Inferior parietal cortex (tissue), 1 donor: Measurements from ENCODE around the gene ARMC8.
"Not testable (repeated sequence)": the region's sequence is repeated elsewhere in the genome, so short reads cannot be mapped to it uniquely, and the experiment has no call there.

ENCODE experiments used
- DNase-seq: peaks from one replicate; pipeline ENCODE4 v3.0.0-alpha.2; 2016; ENCODE audit errors: extremely low spot score

ARMC8 gene, protein sequence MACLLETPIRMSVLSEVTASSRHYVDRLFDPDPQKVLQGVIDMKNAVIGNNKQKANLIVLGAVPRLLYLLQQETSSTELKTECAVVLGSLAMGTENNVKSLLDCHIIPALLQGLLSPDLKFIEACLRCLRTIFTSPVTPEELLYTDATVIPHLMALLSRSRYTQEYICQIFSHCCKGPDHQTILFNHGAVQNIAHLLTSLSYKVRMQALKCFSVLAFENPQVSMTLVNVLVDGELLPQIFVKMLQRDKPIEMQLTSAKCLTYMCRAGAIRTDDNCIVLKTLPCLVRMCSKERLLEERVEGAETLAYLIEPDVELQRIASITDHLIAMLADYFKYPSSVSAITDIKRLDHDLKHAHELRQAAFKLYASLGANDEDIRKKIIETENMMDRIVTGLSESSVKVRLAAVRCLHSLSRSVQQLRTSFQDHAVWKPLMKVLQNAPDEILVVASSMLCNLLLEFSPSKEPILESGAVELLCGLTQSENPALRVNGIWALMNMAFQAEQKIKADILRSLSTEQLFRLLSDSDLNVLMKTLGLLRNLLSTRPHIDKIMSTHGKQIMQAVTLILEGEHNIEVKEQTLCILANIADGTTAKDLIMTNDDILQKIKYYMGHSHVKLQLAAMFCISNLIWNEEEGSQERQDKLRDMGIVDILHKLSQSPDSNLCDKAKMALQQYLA

DNA sequence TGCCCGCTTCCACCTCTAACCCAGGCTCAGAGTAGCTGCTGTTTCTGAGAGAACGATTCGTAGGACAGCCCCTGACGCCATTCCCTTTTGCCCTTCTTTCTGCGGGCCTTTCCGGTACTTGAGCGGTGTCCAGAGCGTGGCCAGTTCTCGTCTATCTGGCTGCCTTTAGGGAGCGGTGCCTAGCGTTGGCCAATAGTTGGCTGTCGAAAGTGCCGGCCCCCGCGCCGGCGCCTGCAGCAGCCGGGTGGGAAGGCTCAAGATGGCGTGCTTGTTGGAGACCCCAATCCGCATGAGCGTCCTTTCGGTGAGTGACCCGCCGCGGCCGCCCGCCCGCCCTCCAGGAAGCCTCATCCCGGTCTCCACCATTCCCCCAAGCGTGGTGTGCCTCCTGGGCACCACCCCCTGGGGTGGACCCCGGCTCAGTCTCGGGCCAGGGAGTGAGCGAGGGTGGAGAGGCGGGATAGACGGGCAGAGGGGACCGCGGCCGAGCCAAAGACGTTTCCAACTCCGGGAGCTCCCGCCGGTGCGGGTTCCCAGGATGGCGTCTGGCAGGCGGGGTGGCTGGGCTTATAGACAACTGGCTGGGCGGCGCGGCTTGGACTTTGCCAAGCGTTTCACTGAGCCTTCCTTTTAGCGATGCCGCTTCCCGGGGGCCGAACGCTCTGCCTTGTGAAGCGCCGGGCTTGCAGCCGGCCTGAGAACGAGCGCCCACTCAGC lies at the start of gene ARMC8:
ARMC8 (plus strand) TSS at position 6 of the 717 bp plus-strand sequence; CDS start at position 260, 254 bp downstream.
- DNase-seq = peak; percentile 17

DNA sequence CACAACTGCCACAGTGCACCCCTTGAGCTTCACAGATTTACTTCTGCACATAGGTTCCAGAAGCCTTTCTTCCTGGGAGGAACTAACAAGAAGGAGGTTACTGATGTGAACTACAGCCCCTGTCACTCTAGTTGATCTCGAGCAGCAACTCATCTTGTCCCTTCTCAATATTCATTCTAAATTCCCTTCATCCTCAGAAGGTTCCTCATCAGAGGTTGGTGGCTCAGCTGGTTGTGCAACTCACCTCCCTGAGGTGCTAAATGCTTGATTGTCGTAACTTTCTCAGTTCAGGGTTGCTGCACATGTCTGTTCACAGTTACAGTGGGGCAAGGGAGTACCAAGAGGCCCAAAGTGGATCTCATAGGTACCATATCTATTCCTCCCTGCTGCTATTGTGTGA lies 49.2 kb upstream of the ARMC8 start:
- no peak for DNase-seq

DNA sequence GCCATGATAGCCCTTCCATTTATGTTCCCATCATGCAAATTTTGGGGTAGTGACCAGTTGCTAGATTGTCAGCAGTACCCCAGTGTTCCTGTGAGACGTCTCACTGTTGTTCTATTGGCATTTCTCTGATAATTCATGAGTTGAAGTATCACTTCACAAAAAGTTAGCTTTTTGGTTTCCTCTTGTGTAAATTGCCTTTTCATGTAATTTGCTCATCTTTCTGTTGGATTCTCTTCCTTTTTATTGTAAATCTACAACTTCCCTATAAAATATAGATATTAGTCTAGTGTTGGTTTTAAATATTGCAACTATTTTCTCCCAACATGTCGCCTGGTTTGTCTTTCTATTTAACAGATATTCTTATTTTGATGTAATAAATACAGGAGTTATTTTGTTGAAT lies 47.4 kb upstream of the ARMC8 start:
- DNase-seq = no peak

DNA sequence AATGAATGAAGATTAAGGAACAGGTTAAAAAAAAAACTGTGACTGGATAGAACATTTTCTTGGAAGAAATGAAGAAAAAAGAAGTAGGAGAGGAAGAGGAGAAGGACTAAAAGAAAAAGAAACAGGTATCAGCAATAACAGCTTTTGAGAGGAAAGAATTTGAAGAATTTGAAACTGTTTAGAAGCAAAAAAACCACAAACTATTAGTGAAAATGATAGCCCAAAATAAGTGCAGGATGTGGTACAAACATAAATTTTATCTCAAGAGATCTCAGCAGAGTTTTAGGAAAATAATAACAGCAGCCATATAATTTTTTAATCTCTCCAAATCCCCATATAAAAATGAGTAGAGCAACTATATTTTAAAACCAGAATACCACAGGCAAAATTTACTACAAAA lies 46.2 kb upstream of the ARMC8 start:
- no peak for DNase-seq

DNA sequence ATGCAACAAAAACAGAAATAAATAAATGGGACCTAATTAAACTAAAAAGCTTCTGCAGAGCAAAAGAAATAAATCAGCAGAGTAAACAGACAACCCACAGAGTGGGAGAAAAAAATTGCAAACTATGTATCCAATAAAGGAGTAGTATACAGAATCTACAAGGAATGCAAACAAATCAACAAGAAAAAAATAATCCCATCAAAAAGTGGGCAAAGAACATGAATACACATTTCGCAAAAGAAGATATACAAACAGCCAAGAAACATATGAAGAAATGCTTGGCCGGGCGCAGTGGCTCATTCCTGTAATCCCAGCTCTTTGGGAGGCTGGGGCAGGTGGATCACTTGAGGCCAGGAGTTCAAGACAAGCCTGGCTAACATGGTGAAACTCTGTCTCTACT lies 44.9 kb upstream of the ARMC8 start:
- not testable (repeated sequence) for DNase-seq

DNA sequence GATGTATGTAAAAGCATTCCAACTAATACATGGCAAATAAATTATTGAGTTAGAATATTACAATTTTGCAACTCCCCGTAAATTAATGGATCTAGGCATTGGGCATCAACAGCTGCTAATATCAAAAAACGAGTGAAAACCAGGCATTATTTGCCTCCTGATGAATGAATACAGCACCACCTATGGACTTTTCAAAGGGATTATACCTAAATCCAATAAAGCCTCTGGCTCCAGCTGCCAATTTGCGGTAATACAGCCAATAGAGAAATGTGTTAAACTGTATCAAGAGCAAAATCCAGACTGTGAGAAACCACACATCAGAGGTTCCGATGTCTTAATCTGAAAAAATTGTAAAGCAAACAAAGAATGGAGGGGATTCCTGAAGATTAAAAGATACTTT lies 38.6 kb upstream of the ARMC8 start:
- DNase-seq = no peak

DNA sequence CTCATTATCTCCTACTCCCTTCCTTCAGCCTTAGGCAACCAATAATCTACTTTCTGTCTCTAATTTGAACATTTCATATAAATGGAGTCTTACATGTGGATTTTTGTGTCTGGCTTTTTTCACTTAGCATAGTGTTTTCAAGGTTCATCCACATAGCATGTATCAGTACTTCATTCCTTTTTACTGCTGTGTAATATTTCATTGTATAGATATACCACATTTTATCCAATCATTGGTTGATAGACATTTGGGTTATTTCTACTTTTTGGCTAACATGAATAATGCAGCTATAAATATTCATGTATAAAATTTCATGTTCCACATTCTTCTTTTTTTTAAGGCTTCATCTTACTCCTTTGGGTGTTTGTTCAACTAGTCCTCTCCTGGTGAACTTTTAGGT lies 32.6 kb upstream of the ARMC8 start:
- DNase-seq = no peak

DNA sequence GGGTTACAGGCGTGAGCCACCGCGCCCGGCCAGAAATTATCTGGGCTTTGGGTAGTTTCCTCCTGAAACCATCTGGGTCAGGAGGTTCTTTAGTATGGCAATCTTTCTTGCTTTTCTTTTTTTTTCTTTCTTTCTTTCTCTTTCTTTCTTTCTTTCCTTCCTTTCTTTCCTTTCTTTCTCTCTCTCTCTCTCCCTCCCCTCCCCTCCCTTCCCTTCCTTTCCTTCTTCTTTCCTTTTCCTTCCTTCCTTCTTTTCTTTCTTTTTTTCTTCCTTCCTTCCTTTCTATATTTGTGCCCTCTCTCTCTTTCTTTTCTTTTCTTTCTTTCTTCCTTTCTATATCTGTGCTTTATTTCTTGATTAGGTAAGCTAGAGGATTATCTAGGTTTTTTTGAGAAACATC lies 29.4 kb upstream of the ARMC8 start:
- no peak for DNase-seq

DNA sequence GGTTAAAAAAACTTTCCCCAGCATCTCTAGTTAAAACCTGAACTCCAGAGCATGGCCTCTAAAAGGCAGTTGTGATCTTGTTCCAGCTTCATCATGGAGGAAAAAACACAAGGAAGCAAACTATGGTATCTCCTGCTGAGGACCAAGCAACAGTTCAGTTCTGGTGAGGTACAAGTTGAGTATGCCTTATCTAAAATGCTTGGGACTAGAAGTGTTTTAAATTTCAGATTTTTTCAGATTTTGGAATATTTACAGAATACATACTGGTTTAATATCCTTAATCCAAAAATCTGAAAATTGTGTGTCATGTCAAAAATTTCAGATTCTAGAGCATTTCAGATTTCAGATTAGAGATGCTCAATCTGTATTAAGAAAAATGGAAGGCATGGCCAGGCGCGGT lies 22.0 kb upstream of the ARMC8 start:
- no peak for DNase-seq

DNA sequence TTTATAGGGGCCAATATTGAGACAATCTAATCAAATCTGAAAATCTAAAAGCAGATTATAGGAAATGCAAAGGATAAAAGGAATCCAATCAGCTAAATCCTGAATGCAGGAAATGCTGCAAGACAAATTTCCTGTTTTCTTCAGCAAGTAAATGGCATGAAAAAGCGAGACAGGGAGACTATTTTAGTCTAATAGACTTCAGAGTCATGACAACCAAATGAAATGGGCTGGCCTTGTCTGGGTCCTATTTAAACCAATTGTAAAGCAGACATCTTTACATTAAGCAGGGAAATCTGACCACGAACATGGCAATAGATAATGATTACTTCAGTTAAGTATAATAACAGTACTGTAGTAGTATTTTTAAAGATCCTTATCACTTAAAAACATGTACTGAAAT lies 14.5 kb upstream of the ARMC8 start:
- DNase-seq = no peak

DNA sequence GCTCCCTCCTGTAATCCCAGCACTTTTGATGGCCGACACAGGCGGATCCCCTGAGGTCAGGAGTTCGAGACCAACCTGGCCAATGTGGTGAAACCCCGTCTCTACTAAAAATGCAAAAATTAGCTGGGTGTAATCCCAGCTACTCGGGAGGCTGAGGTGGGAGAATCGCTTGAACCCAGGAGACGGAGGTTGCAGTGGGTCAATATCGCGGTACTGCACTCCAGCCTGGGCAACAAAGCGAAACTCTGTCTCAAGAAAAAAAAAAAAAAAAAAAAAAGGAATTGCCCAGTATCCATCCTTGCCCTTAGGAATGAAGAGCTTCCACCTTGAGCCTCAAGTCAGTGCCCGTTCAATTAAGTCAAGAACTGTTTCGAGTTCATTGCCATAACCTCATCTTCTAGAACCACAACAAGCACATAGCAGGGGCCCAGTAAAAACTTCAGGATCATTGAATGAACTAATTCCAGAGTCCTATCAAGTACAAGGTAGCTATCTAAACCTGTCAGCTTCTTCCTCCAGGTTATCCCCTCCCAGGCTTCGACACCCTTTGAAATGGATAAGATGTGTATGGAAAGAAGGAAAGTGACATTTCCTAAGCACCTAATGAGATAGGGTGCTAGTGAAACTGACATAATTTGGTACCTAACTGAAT lies 13.2 kb upstream of the ARMC8 start:
- DNase-seq = peak; percentile 30

DNA sequence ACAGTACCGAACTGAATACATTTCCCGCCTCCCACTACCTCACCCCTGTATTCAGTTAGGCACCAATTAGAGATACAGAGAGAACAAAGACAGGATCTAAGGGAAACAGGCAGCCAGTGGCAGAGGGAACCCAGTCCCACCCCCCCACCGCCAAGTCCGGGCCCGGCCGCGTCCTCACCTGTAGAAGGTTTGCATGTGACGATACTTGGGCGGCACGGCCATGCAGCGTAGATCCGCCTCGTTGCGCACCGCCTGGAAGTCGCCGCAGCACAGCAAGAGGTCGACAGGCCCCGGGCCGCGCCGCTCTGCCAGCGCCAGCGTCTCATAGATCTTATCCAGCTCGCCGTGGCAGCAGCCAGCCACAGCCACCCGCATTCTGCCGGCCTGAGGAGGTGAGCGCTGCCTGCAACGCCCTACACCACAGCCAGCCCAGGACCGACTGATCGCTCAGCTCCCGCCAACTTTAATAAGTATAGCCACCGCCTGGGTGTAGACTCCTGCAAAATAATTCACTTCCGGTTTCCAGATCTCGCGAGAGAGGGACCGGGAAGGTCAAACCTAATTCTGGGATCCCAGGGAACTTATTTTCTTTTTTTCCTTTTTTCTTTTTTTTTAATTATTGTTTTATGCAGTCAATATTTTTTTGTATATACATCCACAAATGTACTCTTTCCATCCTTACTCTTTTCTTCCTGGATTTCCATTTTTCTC lies 12.5 kb upstream of the ARMC8 start, which contains the start of gene DBR1:
DBR1 (minus strand) TSS at position 501 of the 711 bp plus-strand sequence; CDS start at position 375, 126 bp downstream.
- peak; percentile 87 for DNase-seq

DNA sequence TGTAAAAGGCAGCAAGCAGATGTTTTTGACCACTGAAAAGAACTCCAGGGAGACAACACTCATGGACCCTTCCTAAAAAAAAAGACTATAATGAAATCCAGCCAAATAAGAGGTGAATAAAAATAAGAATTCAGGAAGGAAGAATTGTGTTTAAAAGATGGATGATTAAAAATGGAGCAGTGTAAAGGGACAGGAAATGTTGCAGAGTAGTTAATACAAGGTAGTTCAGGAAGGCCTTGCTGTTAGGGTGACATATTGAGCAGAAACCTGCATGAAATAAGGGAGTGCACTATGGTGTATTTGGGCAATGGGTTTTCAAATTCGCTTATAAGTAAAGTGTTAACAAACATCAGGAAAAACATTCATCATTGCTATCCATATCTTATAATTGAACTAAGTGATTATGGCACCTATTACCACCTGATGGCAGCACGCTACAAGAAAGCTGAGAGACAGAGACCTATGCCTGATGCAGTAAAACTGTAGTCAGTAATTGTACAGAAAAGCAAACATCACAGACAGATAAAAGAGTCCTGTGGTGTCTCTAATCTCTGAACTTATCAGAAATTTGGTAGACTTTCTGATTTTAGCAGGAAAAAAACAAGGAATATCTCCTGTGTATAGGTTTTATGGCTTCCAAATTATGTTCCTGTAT lies 6.6 kb upstream of the ARMC8 start:
- peak; percentile 39 for DNase-seq

DNA sequence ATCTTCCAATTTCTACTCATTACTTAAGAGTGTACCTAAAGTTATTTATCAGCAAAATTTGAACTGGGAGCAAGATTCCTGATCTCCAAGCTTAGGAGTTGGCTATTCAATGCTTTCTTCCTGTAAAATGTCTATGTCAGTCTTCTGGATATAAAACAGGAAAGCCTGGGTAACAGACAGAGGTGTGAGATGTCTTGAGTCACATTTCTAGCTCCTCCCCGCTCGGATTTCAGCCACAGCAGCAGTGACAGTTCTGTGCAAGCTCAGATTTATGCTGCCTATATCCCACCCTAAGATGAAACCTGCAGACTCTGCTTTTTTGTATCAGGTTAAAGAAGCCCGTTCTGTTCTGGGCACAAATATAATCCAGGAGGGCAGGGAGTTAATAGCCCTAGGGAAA lies 2.1 kb upstream of the ARMC8 start:
- DNase-seq = no peak

DNA sequence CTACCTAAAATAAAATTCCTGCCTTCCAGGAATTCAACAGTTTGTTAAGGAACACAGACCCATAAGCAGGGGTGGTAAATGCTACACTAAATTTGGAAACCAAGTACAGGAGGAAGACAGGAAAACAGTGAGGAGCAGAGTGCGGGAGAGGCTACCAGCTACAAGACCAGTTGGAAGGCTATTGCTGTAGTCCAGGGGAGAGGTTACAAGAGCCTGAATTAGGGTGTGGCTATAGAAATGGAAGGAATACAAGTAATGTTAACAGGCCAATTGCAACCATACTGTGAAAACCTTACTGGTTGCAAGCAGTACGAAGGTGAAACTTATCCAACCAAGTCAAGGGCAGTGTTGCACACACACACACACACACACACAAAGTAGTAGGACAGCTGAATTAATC lies 880 bp upstream of the ARMC8 start:
- DNase-seq = no peak

DNA sequence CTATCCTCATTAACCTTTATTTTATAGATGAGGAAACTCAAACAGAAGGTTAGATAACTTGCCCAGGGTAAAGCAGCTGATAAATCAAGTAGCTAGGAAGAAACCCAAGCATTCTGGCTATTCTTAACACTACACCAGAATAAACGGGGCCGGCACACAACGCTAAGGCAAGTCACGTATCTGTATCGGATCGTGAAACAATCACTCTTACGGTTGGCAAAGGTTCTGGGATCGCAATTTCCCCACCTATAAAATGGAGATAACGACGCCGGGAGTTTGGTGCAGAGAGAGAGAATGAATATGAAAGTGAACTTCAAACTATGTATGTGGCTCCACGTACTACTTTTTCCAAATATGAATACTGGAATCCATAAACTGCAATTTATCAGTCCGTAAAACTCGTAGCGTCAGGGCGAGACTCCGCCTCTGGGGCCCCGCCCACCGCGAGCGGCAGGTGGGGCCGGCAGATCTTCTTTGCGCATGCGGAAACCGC lies 252 bp upstream of the ARMC8 start:
- peak; percentile 92 for DNase-seq

DNA sequence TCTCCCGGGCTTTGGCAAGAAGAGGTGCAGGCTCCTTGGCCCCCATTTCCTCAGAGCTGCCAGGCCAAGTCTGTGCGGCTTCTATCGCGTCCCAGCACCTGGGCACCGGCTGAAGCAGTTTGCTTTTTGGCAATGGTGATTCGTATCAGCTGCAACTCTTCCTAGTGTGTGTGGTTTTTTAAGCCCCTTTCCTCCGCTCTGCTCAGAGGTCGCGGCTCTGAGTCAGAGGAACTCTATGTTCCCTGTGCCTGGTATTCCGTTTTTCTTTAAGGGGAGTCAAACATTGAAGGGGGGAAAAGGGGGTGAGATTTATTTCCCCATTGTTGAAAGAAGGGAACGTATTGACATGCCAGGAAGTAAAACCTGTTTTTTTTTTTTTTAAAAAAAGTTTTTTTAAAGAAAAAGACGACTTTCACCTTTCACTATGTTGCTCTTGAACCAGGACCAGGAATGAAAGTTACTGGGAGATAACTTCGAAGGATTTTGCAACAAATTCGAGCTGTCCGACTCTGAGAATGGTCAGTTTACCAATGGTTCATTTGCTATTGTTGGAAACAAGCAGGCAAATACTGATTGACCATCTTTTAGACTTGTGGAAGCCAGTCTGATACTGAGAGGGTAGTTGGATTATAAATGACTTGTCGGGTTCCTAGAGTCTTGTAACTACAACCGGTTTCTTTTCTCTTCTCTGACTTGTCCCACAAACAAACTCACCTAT lies 1.1 kb downstream of the ARMC8 start:
- DNase-seq = no peak

DNA sequence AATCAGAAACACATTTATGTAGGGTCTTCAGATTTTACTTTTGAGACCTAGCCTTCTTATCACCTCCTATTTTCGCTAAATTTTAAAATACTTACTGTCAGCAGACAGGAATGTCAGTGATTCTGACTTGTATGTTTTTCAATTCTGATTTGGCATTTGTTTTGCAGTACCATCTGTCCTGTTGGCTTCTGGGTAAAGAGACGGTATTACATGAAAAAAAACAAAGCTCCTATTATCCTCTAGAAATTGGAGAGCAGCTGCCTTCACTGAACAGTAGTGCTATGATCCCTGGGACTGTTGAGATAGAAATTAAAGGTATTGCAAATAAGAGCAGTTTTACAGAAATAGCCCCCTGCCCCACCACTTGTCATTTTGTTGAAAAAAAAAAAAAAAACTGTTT lies 8.4 kb downstream of the ARMC8 start:
- DNase-seq = peak; percentile 49

DNA sequence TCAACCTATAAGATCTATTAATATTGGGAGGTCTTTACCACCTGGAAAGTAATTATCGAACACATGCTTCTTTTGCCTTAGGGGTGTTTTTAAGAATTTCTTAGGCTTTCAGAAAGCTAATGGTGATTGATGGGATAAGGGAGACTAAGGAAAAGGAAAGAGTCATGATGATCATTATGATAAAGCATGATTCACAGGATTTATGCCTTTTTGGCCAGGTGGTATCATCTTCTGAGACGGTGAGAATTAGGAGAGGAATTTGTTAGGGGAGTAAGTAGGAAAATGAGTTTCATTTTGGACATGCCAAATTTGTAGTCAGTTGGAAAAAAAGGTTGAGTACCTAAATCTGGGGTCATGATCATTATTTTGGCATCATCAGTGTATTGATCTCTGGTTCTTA lies 8.9 kb downstream of the ARMC8 start:
- no peak for DNase-seq

DNA sequence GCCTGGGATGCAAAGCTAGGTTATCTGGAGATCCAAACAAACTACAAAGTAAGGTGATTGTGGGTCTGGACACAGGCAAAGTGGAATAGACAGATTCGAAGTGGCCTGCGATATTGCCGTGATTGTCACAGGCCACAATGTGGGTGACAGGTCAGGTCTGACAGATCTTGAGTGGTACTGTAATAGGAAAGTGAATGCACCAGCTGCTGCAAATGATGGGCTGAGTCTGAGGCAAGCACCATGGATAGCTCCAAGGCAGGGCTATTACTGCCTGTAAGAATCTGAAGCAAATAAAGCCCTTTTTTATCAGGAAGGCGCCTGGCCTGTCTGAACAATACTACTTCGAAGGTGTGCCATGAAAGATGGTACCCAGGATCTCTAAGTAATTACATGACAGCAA lies 10.0 kb downstream of the ARMC8 start:
- peak; percentile 22 for DNase-seq
